ENCODE data around the gene TMEM259. TPM values are rescaled to one million over a fixed set of nuclear protein-coding genes. Genes with fewer than 3 reads are reported as not detected.

TMEM259 gene
- total RNA-seq, 2 donors from 2014 or later: 270 to 318 TPM

GRCh38 chr19:966485-967088 is 54.3 kb downstream of the TMEM259 start:
- ATAC-seq (no peak), DNase-seq (no peak)
- peak overlapping the region; percentile 16 for H3K27ac Mint-ChIP-seq
- H3K9me3 ChIP-seq (ENCODE audit: control insufficient read depth, low read length, poor library complexity, severe bottlenecking): peaks cover 3% of the 10 kb centered on the region
- peak overlapping the region; percentile 5 for H3K4me3 Mint-ChIP-seq
- peaks cover 2% of the 10 kb centered on the region for H3K36me3 Mint-ChIP-seq (ENCODE audit: low read depth)
- peaks cover 2% of the 10 kb centered on the region for H3K4me1 Mint-ChIP-seq
- H3K27me3 Mint-ChIP-seq: no peaks in the 10 kb centered on the region

GRCh38 chr19:964761-965694 is 55.9 kb downstream of the TMEM259 start:
- no peak overlapping the region for H3K27ac Mint-ChIP-seq
- H3K27me3 Mint-ChIP-seq: no peaks in the 10 kb centered on the region
- H3K9me3 ChIP-seq (ENCODE audit: control insufficient read depth, low read length, poor library complexity, severe bottlenecking): no peaks in the 10 kb centered on the region
- ATAC-seq (no peak), DNase-seq (no peak)
- peaks cover 2% of the 10 kb centered on the region for H3K36me3 Mint-ChIP-seq (ENCODE audit: low read depth)
- H3K4me1 Mint-ChIP-seq: peaks cover 2% of the 10 kb centered on the region
- no peak overlapping the region for H3K4me3 Mint-ChIP-seq

- DNase-seq (no peak), ATAC-seq (no peak)
- H3K36me3 Mint-ChIP-seq (ENCODE audit: low read depth): peaks cover 2% of the 10 kb centered on the region
- peaks cover 2% of the 10 kb centered on the region for H3K4me1 Mint-ChIP-seq
- no peak overlapping the region for H3K4me3 Mint-ChIP-seq
- no peaks in the 10 kb centered on the region for H3K9me3 ChIP-seq (ENCODE audit: control insufficient read depth, low read length, poor library complexity, severe bottlenecking)
- H3K27me3 Mint-ChIP-seq: no peaks in the 10 kb centered on the region
- H3K27ac Mint-ChIP-seq: no peak overlapping the region
Observed at GRCh38 chr19:964116-964520, 56.8 kb downstream of the TMEM259 start.

GRCh38 chr19:963486-963951 is 57.4 kb downstream of the TMEM259 start:
- no peak for ATAC-seq

GRCh38 chr19:962683-963400 is 58.1 kb downstream of the TMEM259 start:
- peaks cover 2% of the 10 kb centered on the region for H3K36me3 Mint-ChIP-seq (ENCODE audit: low read depth)
- peak overlapping the region; percentile 77 for H3K27ac Mint-ChIP-seq
- no peaks in the 10 kb centered on the region for H3K27me3 Mint-ChIP-seq
- peaks cover 2% of the 10 kb centered on the region for H3K4me1 Mint-ChIP-seq
- H3K9me3 ChIP-seq (ENCODE audit: control insufficient read depth, low read length, poor library complexity, severe bottlenecking): no peaks in the 10 kb centered on the region
- ATAC-seq: no peak
- no peak for DNase-seq
- no peak overlapping the region for H3K4me3 Mint-ChIP-seq

More at GRCh38 chr19:963486-963951, 57.4 kb downstream of the TMEM259 start:
- H3K9me3 ChIP-seq (ENCODE audit: control insufficient read depth, low read length, poor library complexity, severe bottlenecking): no peaks in the 10 kb centered on the region
- Mint-ChIP-seq H3K4me3 (no peak overlapping the region), H3K27ac (peak overlapping the region; percentile 32), H3K4me1 (peaks cover 2% of the 10 kb centered on the region), H3K36me3 (ENCODE audit: low read depth) (peaks cover 2% of the 10 kb centered on the region), H3K27me3 (no peaks in the 10 kb centered on the region)
- no peak for DNase-seq

- Mint-ChIP-seq H3K36me3 (ENCODE audit: low read depth) (peaks cover 2% of the 10 kb centered on the region), H3K4me1 (peaks cover 2% of the 10 kb centered on the region), H3K4me3 (no peak overlapping the region), H3K27me3 (no peaks in the 10 kb centered on the region), H3K27ac (peak overlapping the region; percentile 77)
- no peak for ATAC-seq
- H3K9me3 ChIP-seq (ENCODE audit: control insufficient read depth, low read length, poor library complexity, severe bottlenecking): no peaks in the 10 kb centered on the region
- no peak for DNase-seq
Observed at GRCh38 chr19:961866-962620, 58.9 kb downstream of the TMEM259 start.

GRCh38 chr19:960601-960938 is 60.4 kb downstream of the TMEM259 start:
- Mint-ChIP-seq H3K4me3 (no peak overlapping the region), H3K27me3 (no peaks in the 10 kb centered on the region), H3K27ac (no peak overlapping the region), H3K4me1 (peaks cover 2% of the 10 kb centered on the region), H3K36me3 (ENCODE audit: low read depth) (peaks cover 2% of the 10 kb centered on the region)
- H3K9me3 ChIP-seq (ENCODE audit: control insufficient read depth, low read length, poor library complexity, severe bottlenecking): no peaks in the 10 kb centered on the region
- no peak for DNase-seq
- ATAC-seq: no peak

GRCh38 chr19:960020-960419 is 60.9 kb downstream of the TMEM259 start:
- no peaks in the 10 kb centered on the region for H3K9me3 ChIP-seq (ENCODE audit: control insufficient read depth, low read length, poor library complexity, severe bottlenecking)
- Mint-ChIP-seq H3K27me3 (no peaks in the 10 kb centered on the region), H3K4me3 (no peak overlapping the region), H3K36me3 (ENCODE audit: low read depth) (peaks cover under 1% of the 10 kb centered on the region), H3K4me1 (peaks cover under 1% of the 10 kb centered on the region), H3K27ac (no peak overlapping the region)
- DNase-seq (no peak), ATAC-seq (no peak)

Other genes starting within 250 kb of the TMEM259 start
- 100 to 1,000 TPM; 334 to 341 TPM for gene PTBP1, start 223.7 kb downstream of the TMEM259 start, total RNA-seq
- not detected for gene PLPPR3, start 199.2 kb downstream of the TMEM259 start, total RNA-seq
- 1 to 10 TPM in 1 of 2 donors, under 1 TPM in 1; 0.90 to 1.2 TPM for gene AZU1, start 193.3 kb downstream of the TMEM259 start, total RNA-seq
- gene PRTN3, start 180.1 kb downstream of the TMEM259 start, total RNA-seq: not detected
- gene ELANE, start 168.8 kb downstream of the TMEM259 start, total RNA-seq: not detected
- gene CFD, start 161.5 kb downstream of the TMEM259 start, total RNA-seq: 1 to 10 TPM; 1.9 to 5.3 TPM
- gene MED16, start 127.9 kb downstream of the TMEM259 start, total RNA-seq: 10 to 100 TPM; 59.6 to 71.3 TPM
- gene RNU6-9, start 127.6 kb downstream of the TMEM259 start, total RNA-seq: not detected
- 100 to 1,000 TPM; 233 to 243 TPM for gene R3HDM4, start 107.9 kb downstream of the TMEM259 start, total RNA-seq
- gene KISS1R, start 103.8 kb downstream of the TMEM259 start, total RNA-seq: under 1 TPM; 0.94 to 0.99 TPM
- gene ARID3A, start 95.1 kb downstream of the TMEM259 start, total RNA-seq: 10 to 100 TPM in 1 of 2 donors, 1 to 10 TPM in 1; 8.1 to 11.8 TPM
- gene WDR18, start 36.8 kb downstream of the TMEM259 start, total RNA-seq: 10 to 100 TPM; 18.2 to 42.8 TPM
- gene GRIN3B, start 20.7 kb downstream of the TMEM259 start, total RNA-seq: 1 to 10 TPM in 1 of 2 donors, not detected in 1; 1.8 TPM
- not detected for gene RNU6-2, start 399 bp upstream of the TMEM259 start, total RNA-seq
- 100 to 1,000 TPM; 263 to 301 TPM for gene CNN2, start 5.5 kb upstream of the TMEM259 start, total RNA-seq
- 100 to 1,000 TPM; 107 to 112 TPM for gene ABCA7, start 19.0 kb upstream of the TMEM259 start, total RNA-seq
- 100 to 1,000 TPM; 603 to 646 TPM for gene ARHGAP45, start 46.0 kb upstream of the TMEM259 start, total RNA-seq
- 10 to 100 TPM; 63.8 to 81.4 TPM for gene POLR2E, start 74.3 kb upstream of the TMEM259 start, total RNA-seq
- 100 to 1,000 TPM; 184 to 187 TPM for gene GPX4, start 82.9 kb upstream of the TMEM259 start, total RNA-seq
- 100 to 1,000 TPM in 1 of 2 donors, 10 to 100 TPM in 1; 85.4 to 106 TPM for gene SBNO2, start 153.1 kb upstream of the TMEM259 start, total RNA-seq
- gene STK11, start 184.7 kb upstream of the TMEM259 start, total RNA-seq: 10 to 100 TPM; 70.0 to 70.4 TPM
- gene CBARP, start 216.9 kb upstream of the TMEM259 start, total RNA-seq: not detected
- 100 to 1,000 TPM; 104 to 115 TPM for gene ATP5F1D, start 220.6 kb upstream of the TMEM259 start, total RNA-seq
- gene MIDN, start 227.5 kb upstream of the TMEM259 start, total RNA-seq: 100 to 1,000 TPM in 1 of 2 donors, 10 to 100 TPM in 1; 87.1 to 113 TPM
- 100 to 1,000 TPM; 460 to 474 TPM for gene CIRBP, start 248.2 kb upstream of the TMEM259 start, total RNA-seq